Stimulated activated CD4-positive, alpha-beta T cell treated with anti-CD3 and anti-CD28 coated beads, Interleukin-15, amount 100 ng/mL, for 48 hours (primary cell): ENCODE data around the gene FARP1.
"Not testable (repeated sequence)": the region's sequence is repeated elsewhere in the genome, so short reads cannot be mapped to it uniquely, and the experiment has no call there.

Experiments
- DNase-seq, 2 donors: peaks; one replicate each; pipeline ENCODE4 v3.0.0-alpha.2; 2020; ENCODE audit warnings: low read depth in 2 of 2

The FARP1 gene

DNA sequence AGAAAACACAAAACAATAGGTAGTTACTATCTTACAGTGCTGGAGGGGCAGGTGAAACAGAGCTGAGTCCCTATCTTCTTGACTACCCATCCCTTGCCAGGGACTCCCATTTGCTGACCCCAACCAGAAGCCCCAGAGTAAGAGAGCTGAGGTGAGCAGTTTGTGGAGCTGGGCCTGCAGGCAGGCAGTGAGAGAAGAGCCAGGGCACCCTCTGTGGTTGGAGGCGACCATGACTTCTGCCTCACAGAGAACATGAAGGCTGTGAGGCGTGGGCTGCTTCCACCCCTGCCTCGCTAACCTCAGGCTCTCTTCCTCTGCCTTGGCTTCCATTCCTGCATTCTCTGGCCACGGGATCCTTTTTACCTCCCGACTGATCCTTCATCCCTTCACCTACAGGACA is 81.7 kb downstream of the FARP1 start:
- DNase-seq = no peak

DNA sequence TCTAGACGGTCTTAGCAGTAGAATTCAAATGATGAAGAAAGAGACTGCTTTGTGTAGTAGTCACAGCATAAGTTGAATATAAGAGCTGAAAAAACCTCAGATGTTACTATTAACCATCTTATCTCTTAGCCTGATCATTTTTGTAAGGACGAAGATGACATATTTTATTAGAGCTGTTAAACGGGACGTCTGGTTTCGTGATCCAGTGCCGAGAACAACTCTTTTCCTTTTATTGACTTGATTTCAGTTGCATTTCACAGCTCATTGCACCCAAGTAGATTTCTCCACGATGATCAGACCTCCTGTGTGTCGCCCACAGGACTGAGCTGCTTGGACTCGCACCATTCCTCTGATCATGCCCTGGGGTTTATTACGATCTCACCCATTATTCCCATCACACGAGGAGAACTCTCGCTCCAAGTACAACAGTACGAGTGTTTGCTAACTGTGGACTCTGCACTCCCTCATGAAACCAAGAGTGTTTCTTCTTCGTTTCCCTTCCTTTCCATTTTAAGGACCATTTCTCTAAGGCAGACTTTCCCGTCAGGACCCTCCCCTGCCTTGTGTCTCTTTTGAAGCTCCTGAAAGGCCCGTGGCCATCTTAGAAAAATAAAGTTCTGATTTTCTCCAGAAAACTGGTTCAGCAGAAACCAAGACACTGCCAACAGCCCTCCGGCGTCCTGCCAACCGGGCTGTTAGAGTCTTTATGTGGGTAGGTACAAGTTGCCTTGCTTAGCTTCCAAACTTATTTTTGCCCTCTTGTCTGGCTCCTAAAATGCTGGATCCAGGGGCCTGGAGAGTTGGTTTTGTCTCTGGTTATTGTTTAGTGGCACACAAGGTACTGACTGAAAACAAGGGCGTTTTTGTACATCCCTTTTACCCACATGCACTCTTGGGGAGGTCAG is 82.4 kb downstream of the FARP1 start:
- no peak for DNase-seq

DNA sequence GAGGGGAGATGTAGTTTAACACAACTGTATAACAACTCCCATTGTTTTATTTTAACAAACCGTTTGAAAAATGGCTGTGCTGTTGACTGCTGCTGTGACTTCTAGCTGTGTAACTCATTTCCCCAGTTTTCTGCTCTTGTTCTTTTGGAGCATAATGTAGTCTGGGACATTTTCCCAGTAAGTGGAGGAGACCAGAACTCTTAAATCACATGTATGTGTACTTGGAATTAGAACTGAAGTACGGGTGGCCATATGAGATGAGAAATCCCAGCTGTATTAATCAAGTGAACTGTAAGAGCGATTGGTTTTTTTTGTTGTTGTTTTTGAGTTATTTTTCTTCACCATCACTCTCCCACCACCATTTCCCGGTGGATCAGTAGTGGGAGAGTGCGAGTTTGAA is 83.6 kb downstream of the FARP1 start:
- no peak for DNase-seq

DNA sequence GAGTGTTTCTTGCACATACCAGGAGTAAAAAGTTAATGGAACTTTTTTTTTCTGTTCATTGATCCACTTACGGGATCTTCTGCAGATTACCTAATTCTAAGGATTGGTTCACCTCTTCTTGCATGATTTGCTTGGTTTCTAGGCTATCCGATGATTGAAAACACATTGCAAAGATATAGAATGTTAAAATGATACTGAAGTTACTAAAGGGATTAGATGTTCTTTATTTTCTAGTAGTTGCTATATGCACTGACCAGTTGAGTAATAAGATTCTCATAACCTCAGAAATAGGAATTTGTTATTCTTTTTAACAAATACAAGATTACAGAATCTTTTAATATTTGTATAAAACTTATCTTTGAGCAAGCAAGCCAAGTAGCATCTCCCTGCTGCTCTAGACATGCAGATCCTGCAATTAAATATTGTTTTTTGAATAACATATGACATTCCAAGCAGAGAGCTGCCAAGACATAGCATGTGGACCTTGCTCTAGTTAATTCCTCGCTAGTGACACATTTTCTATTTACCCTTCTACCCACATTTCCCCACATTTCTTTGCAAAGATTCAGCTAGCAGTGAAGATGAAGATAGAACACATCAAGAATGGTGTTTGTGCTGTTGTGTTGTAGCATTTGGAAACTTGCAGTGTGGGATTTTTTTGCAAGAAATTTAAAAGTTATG is 85.9 kb downstream of the FARP1 start:
- no peak for DNase-seq

DNA sequence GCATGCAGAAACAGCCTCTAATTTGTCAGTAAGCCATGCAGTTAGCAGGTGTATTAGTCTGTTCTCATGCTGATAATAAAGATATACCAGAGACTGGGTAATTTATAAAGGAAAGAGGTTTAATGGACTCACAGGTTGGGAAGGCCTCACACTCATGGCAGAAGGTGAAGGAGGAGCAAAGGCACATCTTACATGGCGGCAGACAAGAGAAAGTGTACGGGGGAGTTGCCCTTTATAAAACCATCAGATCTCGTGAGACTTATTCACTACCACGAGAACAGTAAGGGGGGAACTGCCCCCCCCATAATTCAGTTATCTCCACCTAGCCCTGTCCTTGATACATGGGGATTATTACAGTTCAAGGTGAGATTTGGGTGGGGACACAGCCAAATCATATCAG is 87.9 kb downstream of the FARP1 start:
- DNase-seq = not testable (repeated sequence)

DNA sequence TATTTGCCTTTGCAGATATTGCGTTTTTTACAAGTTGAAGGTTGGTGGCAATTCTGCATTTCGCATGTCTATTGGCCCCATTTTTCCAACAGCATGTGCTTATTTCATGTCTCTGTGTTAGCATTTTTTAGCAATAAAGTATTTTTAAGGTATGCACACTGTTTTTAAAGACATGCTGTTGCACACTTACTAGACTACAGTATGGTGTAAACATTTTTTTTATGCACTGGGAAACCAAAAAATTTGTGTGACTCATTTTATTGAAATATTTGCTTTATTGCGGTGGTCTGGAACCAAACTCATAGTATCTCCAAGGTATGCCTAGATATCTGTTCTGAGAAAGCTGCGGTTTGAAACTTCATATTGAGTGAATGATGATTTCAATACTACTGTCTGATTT is 89.6 kb downstream of the FARP1 start:
- no peak for DNase-seq

DNA sequence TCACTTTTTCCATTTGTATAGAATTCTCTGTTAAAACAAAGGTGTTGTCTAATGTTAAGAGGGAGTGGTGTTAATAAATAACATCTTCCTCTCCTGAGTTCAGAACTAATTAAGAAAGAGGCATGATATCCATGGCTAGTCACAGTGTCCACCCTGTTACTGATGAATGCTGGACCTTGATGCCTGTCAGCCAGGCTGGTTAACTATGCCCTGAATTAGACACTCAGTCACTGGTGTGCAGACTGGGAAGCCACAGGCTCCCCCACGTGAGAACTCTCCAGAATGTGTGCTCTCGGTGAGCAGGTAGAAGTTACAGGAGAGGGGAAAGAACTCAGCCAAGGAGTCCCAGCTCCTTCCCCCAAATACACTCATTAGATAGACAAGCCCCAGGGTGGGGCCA is 90.2 kb downstream of the FARP1 start:
- DNase-seq = no peak

DNA sequence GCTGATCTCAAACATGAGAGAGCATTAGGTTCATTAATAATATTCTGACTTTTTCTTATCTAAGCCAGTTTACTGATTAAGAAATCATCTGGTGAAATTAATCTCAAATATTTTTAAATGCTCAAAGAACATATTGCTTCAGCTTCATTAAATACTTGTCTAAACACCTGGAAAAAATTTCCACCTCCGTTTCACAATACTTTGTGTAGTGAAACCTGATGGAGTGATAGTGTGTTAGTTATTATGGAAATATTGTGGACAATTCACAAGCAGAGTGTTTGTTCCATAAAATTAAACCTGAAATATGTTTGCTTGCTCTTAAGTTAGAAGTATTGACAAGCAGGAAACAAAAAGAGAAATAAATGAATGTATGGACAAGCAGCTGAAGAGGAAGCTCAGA is 91.5 kb downstream of the FARP1 start:
- DNase-seq = no peak

DNA sequence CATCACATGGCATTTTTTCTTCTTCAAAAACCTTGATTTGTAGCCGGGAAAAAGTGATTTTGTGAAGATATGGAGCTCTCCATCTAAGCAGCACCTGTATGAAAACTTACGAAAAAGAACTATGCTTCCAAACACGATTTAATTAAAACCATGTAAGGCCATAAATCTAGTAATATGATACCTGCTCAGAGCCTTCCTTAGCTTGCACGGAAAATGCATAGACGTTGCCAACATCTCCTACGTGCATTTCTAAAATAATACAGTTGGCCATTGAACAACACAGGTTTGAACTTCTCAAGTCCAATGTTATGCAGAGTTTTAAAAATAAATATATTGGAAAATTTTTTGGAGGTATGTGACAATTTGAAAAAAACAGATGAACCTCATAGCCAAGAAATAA is 93.3 kb downstream of the FARP1 start:
- no peak for DNase-seq

DNA sequence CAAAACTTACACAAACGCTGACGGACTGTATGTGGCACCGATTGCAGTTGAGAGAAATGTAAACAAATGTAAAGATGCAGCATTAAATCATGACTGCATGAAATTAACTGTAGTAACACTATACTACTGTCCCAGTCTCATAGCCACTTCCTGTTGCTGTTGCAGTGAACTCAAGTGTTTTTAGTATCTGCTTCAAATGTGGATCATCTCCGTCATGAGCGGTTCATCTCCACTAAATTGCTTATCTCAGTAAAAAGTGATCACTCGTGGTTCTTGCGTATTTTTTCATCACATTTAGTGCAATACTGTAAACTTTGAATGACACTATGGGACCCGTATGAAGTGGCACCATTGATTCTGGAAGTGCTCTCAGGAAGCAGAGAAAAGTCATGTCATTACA is 94.4 kb downstream of the FARP1 start:
- no peak for DNase-seq

DNA sequence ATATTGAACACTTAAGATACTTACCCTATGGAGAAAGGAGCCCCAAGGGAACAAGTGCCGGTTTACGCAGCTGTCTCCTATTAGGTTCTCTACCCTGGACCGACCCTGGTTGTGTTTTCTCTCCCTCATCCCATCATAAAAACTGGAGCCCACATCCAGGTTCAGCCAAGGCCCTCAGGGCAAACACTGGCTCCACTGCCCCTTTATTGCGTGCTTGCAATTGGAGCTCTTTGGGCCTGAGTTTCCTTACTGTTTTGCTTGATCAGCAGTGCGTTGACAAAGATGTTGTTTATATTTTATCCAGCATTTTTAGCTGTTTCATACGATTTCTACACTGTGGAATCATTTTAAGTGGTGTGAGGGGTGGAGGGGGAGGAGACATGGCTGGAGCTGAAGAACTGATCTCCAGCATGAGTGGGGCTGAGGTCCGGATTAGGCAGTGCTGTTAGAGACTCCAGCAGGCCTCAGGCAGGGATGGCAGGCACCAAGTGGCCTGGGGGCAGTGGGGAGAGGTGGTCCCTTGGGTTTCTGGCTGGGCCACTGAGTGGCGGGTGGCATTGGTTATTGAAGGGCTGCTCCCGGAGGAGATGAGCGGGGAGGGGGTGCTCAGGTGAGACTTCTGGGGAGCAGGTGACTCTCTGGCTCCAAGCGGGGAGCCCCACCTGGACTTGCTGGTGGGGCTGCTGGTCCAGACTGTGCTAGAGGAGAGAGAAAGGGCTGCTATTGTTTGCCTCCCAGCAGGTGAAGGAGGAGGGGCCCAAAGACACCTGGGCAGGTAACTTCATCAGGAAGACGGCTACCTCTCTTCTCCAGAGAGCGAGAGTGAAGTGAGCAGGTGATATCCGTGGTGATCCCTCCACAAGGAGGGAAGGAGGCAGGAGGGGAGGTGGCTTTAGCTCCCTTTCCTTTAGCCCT is 96.5 kb downstream of the FARP1 start:
- no peak for DNase-seq

DNA sequence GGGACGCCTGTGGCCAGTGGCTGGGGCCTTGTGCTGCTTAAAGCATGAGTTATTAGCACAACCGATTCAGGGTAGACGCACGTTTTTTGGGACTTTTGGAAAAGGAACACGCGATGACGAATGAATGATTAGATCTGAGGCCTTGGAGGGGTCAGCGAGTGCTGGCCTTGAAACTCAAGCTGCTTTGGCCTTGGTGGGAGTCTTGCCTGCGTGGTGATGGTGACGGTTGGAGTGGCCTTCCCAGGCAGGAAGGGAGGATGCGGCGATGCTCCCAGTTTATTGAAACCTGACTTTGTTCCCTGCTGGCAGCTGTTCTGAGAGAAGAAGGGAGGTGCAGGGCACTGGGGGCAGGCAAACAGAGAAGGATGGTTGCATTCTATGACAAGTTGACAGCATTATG is 97.2 kb downstream of the FARP1 start:
- no peak for DNase-seq

DNA sequence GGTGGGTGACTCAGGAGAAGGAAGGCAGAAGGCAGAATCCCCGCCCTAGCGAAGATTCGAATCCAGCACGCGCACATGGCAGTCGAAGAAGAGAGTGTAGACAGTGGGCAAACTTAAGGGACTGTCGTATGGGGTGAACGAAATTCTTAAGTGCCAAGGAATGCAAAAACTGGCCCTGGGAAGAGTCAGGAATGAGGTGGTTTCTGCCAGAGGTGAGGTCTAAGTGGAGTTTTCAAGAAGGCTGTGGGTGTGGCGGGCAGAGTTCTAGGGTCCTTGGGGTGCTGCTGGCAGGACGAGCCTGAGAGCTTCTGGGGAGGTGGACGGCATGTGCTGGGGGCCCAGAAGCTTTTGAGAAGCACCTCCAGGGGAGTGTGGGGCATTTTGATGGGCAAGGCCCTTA is 98.1 kb downstream of the FARP1 start:
- no peak for DNase-seq

DNA sequence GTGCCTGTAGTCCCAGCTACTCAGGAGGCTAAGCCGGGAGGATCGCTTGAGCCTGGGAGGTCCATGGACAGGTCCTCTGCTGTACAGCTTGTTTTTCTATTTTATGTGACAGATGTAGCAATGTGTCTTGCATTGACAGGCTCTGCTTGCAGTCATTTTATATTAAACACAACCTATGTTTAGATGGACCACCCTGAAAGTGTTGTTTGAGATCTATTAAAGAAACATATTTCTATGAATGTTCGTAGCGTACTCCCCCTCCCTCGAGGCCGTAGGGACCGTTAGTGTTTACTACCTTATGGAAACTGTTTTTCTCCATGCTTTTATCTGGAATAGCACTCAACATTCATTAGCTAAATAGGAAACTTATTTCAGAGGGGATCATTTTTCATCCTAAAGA is 99.1 kb downstream of the FARP1 start:
- DNase-seq = no peak

DNA sequence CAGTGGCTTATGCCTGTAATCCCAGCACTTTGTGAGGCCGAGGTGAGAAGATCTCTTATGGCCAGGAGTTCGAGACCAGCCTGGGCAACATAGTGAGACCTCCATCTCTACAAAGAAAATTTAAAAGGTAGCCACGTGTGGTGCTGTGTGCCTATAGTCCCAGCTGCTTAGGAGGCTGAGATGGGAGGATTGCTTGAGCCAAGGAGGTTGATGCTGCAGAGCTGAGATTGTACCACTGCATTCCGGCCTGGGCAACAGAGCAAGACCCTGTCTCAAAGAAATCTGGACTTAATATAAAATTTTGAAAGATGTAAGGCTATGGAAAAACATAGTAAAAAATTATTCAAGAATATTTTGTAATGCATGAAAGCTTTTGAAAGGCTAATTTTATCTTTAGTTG is 99.5 kb downstream of the FARP1 start:
- DNase-seq = no peak

DNA sequence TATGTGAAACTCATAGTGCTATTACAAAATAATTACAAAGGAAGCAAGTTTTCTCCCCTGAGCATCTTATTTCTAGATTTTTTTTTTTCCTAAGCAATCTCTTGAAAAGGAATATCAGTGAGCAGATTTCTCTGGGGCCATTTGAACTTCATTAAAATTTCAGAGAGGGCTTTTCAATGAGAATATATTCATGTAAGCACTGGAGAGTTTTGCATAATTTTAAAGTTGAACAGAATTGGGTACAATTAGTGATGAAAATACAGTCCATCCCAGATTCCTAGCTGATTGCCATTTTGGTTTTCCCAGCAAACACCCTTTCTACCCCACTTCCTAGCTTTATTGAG is 101.0 kb downstream of the FARP1 start:
- no peak for DNase-seq

DNA sequence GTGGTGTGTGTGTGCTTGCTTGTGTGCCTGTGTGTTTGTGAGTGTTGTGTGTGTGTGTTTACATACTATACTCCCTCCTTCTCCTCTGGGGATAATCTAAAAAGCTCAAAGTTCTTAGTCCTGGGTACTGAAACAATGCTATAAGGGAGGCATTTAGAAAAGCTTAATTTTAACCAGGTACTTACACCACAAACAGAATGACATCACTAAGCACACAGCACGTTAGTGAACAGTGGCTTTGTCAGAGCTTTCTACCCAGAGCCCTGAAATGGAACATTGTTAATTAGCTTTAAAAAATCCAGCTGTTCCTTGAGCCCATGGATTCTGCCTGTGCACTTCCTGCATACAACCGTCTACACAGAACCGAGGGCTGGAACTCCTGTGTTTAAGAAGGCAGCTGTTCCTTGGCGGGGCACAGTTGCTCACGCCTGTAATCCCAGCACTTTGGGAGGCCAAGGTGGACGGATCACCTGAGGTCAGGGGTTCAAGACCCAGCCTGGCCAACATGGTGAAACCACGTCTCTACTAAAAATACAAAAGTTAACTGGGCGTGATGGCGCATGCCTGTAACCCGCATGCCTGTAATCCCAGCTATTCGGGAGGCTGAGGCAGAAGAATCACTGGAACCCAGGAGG is 103.8 kb downstream of the FARP1 start:
- no peak for DNase-seq

DNA sequence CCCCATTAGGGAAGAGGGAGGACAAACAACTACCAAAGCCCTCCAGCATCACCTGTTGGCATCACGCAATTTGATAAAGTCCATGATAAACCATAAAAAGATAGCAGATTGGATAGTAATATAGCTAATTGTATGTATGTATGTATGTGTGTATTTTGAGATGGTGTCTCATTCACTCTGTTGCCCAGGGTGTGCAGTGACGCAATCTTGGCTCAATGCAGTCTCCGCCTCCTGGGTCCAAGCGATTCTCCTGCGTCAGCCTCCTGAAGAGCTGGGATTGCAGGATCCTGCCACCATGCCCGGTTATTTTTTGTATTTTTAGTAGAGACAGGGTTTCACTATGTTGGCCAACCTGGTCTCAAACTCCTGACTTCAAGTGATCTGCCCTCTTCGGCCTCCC is 108.8 kb downstream of the FARP1 start:
- DNase-seq = no peak

DNA sequence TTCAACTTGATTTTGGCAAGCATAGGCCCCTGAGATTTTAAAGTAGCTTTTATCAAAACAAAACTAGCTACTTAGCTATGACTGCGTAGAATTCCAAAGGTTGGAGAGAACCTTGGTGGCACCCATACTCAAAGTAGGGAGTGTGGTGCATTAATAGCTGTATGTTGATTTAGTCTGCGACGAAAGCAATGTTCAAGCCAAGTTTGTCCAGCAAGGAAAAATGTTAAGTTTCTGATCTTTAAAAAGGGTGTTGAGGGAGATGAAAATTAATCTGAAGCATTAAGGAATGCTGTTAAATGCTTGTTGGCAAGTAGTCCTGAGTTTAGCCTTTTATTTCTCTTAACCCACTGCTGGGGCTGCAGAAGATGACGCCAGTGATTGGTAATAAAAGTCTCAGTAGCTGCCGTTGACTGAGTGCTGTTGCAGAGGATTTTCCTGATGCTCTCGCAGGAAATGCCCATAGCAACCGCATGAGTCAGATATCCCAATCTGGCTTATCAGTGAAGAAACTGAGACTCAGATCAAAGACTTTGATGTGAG is 110.1 kb downstream of the FARP1 start:
- DNase-seq = no peak

DNA sequence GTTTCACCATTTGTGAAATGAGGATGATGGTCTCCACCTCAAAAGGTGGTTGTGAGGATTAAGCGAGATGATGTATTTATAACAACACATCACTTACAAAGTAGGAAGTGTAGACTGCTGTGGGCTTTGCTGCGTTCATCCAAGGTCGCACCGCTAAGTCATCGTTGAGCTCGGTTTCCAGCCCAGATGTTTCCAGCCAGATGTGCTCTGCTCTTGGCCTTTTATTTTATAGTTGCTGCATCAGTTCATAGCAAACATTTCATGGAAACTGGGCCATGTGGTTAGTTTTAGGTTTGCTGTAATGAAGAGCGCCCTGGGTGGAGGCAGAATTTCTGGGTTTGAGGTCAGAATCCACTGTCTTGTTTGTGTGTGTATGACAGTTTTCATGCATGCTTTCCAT is 110.6 kb downstream of the FARP1 start:
- no peak for DNase-seq

DNA sequence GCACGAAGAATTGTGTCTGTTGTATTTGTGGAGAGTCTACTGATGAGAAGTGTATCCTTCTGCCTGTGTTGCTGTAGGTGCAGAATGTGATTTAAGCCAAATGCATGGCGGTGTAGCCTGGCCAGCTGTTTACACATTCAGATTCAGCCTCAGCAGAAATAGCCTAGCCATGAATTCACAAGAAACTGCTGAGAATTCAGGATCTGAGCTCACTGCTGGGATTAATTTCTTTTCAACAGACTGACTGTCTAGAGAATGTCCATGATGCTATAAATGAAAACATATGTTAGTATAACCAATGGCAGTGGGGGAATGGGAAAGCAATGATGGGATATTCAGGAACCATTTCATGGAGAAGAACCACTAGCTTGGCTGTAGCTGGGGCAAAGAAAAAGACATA is 111.6 kb downstream of the FARP1 start:
- no peak for DNase-seq

DNA sequence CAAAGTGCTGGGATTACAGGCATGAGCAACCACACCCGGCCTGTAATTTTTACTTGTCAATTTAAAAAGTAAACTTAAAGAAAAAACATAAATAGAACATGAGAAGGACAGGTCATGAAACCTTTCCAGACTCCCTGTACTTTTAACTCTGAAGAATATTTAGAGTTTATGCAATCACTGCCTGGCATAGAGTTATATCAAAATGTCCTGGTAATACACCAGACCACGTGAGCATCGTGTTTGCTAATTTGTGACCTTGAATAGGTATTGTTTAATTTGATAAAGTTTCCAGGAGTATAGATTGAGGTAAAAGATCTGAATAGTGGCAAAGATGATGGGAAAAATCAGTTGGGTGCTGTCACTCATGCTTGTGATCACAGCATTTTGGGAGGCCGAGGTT is 115.3 kb downstream of the FARP1 start:
- no peak for DNase-seq
